ENCODE data around the gene HIC2.
A peak's percentile ranks its signal among the peaks of the same experiment; 100 is the strongest.
"Not testable (repeated sequence)": the region's sequence is repeated elsewhere in the genome, so short reads cannot be mapped to it uniquely, and the experiment has no call there.

Gene HIC2

DNA sequence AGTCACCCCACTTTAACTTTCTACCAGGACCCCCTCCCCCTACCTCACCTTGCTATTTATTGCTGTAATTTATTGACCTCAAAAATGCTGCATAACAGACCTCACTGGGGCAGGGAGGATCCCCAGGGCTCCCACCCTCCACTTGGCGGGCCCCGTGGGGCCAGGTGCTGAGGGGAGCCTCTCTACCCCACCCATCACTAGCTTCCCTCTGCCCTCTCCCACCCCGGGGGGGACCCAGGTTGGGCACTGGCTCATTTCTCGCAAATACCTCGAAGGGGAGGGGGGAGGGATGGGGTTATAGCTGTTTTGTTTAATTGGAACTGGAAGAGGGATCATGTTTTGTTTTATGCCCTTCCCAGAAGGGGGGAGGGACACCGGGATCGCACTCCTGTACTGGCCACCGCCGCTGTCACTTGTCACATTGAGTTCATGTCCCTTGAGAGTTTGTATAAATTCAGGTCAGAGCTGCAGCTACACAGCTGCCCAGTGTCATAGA lies 33.7 kb downstream of the HIC2 start:
- DNase-seq = no peak

DNA sequence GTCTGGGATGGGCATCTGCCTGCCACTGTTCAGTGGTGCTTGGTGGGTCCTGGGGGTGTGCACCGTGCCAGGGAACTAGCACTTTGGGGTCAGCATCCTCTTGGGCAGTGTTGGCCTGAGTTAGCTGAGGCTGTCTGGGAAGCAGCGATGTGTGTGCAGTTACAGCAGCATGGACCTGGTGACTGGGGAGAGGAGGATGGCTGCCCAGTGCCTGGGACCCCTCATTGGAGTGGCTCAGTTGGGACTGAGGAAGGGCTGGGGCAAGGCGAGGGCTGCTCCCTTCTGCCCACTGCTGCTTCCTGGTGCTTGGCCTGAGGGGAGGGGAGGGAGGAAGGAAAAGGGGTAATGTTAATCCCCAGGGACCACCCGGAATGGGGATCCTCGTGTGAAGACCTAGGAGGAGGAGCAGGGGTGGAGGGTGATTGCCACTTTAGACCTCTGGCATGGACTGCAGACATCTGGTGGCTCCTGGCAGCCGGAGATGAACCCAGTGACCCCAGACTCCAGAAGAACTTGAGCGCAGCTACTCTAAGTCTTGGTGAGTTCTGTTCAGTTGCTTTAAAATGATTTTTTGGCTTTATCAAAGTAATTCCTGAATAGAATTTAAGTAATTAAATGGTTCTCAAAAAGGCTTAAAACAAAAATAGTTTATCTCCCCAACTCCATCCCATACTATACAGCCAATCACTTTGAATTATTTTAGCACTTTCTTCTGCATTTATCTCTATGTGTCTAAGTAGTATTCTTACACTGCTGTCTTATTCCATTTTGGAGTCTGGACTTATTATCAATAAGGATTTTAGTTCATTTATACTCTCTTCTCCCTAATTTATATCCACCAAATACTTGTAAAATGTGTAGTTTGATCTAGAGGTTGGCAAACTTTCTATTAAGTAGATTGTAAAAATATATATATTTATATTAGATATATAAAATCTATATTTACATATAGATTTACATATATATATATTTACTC lies 34.7 kb downstream of the HIC2 start:
- DNase-seq = no peak

DNA sequence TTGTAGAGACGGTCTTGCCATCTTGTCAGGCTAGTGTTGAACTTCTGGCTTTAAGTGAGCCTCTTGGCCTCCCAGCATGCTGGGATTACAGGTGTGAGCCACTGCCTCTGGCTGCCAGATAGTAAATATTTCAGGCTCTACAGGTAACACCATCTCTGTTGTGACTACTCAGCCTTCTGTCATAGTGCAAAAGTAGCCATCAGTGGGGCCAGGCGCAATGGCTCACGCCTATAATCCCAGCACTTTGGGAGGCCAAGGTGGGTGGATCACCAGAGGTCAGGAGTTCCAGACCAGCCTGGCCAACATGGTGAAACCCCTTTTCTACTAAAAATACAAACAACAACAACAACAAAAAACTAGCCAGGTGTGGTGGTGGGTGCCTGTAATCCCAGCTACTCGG lies 35.5 kb downstream of the HIC2 start:
- not testable (repeated sequence) for DNase-seq

DNA sequence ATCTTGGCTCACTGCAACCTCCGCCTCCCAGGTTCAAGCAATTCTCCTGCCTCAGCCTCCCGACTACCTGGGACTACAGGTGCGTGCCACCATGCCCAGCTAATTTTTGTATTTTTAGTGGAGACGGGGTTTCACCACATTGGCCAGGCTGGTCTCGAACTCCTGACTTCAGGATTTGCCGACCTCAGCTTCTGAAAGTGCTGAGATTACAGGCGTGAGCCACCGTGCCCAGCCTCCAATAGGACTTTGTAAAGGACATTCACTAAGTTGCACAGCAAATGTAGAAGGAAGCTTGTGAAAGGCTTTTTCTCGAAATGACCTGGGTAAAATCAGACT lies 37.8 kb downstream of the HIC2 start:
- DNase-seq = not testable (repeated sequence)

DNA sequence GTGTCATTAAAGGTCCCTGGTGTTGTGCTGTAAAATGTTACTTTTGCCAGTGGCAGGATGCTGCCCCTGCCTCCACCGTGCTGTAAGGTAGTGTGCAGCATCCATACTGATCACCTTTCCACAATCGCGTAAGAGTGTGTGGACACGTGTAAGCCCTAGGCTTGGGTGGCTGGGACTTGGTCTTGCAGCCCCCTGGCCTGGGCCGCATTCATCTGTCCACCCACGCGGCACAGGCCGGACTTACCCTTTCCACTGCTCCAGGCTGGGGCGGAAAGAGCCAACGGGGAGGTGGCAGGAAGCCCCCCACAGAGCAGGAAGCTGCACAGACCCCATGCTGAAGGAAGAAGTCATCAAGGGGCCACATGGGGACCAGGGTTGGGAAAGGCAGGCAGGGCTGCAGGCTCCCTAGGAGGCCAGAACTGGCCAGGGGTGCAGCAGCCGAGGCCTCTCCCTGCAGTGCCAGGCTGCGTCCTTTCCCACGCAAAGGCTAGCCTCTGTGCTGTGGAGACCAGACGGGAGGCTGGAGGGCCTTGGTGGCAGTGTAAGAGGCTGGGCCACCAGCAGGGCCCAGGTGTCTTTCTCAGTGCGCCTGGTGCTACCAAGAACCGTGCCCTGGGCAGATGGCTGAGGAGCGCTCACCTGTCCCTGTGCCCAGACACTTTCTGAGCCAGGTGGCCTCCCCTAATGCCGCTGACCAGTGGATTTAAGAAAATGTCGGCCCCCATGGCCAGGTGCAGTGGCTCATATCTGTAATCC lies 38.3 kb downstream of the HIC2 start:
- no peak for DNase-seq

DNA sequence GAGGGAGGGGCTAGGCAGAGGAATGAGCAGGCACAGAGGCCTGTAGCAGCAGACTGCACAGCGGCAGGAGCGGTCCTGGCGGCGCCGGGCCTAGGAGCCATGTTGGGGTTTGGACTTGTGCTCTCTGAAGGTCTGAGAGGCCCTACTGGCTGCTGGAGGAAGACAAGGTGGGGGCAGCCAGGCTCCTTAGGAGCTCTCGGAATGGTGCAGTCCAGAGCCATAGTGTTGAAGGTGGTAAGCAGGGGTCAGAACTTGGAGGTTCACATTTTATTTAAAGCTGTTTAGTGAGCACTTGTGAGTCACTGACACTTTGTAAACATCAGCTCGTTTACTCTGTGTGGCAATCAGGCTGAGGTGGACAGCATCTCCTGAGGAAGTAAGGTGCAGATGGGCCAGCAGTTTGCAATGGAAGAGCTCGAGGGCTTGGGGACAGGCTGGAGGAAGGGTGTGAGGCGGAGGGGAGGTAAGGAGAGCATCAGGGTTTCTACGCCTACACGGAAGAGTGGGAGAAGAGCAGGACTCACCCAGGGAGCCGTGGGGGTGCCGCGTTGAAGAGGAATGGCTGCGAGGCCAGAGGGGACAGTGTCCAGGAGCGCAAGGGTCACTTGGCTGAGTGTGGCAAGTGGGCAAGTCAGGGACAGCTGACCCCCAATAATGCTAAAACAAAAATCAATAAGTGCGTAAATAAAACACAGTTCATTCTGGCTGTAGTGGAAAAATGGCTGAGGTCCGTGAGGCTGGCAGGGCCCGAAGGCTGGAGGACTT lies 40.0 kb downstream of the HIC2 start:
- no peak for DNase-seq

DNA sequence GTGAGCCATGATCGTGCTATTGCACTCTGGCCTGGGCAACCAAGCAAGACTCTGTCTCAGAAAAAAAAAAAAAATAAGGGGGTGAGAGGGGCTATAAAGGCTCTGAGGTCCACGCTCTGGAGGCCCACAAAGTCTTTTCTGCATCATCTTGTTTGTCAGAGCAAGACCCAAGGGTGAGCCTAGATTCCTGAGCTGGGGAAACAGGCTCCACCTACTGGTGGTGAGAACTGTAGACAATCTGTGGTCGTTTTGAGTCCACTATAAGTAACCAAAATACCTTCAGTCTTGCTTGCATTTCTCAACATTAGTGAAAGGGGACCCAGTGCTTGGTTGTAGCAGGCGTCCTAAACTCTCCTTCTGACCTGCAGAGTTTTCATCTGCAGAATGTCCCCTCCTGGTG lies 45.5 kb downstream of the HIC2 start:
- not testable (repeated sequence) for DNase-seq

DNA sequence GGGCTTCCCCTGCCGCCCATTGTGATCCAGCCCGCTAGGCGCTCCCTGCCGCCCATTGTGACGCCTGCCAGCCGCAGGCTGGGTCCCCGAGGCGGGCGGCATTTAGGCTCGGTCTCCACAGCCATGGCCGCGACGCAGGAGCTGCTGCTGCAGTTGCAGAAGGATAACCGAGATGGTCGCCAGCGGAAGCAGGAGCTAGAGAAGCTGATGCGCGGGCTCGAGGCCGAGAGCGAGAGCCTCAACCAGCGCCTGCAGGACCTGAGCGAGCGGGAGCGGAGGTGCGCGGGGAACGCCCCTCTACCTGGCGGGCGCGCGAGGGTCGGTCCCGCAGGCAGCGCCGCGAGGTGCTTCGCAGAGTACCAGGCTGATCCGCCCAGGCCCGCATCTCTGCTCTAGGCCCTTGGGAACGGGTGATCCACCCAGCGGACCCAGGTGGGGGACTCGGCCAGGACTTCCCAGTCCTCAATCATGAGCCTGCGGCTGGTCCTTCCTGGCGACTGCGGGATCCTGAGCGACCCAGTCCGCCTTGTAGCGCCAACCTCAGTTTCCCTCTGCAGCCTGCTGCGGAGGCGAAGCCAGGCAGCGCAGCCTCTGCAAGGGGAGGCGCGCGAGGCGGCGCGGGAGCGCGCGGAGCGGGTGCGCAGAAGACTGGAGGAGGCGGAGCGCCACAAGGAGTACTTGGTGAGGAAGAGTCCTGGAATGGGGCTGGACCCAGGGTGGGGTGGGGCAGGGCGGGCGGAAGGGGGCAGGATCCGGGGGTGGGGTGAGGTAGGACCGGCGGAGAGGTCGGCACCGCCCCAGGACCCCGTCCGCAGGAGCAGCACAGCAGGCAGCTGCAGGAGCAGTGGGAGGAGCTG lies 50.4 kb downstream of the HIC2 start, which contains the start of gene TMEM191C:
TMEM191C (plus strand) TSS at position 51 of the 857 bp plus-strand sequence; CDS start at position 124, 73 bp downstream.
- DNase-seq = not testable (repeated sequence)

DNA sequence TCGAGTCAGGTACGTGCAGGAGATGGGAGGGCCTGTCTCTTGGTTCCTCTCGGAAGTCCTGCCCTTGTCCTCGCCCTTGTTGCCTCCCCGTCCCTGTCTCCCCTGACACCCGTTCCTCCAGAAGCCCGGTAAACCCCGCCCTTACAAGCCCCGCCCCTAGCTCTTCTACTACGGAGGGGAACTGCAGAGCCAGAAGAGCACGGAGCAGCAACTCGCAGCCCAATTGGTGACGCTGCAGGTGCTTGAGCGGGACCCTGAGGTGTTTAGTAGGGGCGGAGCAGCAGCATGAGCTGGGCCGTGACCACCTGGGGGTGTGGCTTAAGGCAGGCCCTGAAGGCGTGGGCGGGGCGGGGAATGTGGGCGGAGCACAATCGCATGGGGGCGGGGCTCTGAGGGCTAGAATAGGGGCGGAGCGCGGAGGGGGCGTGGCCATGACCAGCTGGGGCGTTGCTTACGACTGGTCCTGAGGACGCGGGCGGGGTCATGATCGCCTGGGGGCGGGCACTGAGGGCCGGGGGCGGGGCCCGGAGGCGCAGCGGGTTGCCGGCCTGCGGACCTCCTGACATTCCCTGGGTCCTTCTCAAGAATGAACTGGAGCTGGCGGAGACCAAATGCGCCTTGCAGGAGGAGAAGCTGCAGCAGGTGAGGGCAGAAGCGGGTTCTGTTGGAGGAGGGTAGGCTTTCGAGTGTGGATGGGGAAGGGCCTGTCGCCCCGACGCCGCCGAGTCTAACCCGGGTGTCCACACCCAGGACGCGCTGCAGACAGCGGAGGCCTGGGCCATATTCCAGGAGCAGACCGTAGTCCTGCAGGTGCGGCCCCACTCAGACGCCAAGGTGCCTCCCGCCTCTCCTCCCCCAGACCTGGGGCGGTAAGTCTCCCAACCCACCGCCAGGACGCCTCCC lies 51.3 kb downstream of the HIC2 start:
- peak; percentile 85 for DNase-seq

DNA sequence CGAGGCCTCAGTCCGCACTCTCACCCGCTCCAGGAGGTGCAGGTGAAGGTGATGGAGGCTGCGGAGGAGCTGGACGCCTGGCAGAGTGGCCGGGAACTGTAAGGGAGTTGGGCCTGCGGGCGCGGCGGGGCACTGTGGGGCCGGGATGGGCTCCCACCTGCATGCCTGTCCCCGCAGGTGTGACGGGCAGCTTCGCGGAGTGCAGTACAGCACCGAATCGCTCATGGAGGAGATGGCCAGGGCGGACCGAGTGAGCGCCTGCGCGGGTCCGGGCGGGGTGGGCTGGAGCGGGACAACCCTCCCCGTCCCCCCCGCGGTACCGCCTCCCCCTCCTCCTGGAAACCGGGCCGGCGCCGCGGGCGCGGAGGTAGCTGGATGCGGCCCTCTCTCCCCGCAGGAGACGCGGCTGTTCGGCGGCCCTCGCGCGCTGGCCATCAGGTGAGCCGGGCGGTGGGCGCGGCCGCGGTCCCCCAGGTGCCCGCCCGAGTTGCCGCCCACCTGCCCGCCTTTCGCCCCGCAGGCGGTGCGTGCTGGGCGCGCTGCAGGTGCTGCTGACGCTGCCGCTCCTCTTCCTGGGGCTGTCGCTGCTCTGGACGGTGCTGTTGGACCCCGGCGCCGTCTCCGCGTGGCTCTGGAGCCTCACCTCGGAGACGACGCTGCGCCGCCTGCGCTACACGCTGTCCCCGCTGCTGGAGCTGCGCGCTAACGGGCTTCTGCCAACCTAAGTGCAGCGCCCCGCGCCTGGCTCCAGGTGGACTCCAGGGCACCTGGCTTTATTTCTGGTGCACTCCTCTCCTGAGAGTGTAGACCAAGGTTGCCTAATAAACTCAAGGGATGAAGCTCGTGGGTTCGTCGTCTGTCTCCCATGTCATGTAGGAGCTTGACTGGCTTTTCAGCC lies 52.2 kb downstream of the HIC2 start:
- DNase-seq = not testable (repeated sequence)

DNA sequence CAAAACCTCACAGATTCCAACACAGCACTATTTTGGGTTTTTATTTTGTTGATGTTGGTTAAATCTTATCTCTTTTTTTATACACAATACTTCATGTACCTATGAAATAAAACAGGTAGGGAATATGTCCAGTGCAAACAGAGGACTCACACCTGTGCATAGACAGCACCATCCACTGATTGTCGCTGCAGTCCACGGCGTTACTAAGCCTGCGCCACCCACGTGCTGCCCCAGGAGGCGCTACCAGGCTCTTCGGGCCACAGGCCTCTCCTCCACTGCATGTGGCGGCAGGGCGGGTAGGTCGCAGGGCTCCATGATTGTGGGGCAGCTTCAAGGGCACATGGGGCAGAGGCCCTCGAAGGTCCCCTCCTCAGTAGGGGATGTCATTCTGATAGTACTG lies 55.8 kb downstream of the HIC2 start:
- not testable (repeated sequence) for DNase-seq

DNA sequence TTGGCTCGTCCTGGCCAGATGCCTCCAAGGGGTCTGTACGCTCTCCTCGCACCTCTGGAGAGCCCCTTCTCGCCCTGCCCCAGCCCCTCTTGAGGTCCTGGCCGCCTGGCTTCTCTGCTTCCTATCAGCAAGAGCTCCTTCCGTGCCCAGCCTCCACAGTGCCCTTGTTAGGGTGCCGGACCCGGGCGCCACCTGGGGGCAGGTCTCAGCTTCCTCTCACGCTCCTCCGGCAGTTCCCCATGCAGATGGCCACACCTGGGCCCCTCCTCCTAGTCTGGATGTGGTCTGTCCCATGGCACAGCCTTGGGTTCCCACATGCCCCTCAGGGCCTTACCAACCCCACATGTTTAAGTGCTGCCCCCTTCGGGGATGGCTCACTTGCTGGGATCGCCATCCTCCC lies 56.5 kb downstream of the HIC2 start:
- not testable (repeated sequence) for DNase-seq

DNA sequence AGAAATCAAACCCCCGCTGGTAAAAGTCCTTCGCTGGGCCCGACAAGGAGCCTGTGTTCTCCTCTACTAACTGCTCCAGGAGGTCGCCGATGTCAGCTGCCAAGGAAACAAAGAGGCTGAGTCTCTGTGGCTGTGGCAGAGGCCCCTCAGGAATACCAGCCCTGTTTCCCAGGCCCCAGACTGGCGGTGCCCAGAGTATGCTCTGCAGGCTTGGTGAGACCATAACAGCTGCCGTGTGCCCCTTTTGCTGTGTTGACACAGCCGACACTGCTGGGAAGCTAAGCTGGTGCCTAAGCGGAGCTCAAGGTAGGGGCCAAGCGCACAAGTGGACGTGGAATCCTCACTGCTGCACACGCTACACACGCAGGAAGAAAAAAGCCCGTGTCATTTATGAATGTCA lies 66.9 kb downstream of the HIC2 start:
- DNase-seq = not testable (repeated sequence)

DNA sequence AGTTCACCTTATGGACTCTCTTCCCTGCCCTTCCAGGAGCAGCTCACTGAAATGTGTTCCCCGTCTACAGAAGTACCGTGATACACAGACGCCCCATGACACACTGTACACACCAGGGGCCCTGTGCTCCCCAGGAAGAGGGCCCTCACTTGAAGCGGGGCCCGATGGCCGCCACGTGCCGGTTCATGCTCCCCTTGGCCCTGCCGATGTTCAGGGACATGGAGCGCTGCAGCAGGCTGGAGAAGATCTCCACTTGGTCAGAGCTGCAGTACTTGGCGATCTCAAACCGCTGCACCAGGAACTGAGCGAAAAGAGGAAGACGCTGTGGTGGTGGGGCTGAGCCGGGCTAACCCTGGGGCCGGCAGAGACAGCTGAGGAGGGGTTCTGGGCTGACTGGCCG lies 70.6 kb downstream of the HIC2 start:
- DNase-seq = not testable (repeated sequence)

DNA sequence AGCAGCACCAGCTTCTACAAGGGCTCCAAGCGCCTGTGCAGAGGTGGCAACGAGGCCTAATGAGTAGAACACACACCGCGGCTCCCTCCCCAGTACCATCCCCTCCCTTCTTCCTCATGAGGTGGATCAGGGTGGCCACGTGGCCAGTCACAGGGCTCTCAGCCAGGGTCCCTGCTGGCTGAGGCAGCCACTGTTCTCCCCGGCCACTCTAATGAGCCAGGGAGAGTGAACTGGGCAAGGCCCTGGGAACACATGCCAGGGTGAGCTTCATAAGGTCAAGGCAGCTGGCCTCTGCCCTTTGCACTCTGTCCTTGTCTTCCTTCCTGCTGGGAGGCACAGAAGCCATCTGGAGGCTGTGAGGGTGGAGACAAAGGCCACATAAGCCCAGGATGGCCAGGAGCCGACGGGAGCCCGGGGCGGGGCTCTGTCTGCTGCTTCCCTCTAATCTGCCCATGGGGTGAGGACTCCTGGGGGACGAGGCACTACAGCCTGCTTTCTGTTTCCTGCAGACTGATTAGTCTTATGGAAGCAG lies 72.0 kb downstream of the HIC2 start:
- not testable (repeated sequence) for DNase-seq

DNA sequence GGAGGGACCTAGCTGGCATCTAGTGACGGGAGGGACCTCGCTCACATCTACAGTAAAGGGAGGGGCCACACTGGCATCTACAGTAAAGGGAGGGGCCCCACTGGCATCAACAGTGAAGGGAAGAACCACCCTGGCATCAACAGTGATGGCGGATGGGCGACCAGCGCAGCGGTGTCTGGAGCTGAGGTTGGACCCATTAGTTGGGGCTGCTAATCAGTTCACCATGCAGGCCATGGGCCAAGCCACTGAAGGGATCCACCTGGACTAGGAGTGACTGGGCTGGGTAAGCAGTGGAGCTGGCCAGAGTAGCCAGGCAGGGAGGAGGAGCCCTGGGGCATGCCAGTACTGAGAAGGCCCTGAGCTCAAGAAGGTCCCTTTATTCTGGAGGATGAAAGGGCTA lies 73.4 kb downstream of the HIC2 start:
- DNase-seq = not testable (repeated sequence)

DNA sequence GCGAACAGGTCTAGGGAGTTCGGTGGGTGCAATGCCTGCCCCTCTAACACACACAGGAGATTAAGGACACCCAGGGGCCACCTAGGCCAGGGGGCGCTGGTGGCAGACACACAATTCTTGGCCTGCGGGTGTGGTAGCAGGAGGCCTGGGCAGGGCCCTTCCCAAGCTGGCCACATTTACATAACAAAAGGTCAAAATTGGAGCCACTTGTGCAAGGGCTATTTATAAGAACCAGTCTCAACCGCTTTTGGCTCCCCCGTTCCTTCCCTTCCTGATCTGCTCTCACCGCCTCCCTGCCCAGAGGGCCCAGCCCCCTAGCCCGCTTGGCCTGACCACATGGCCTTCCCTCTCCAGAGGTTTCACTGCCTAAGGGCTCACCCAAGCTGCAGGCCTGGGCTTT lies 75.1 kb downstream of the HIC2 start:
- DNase-seq = not testable (repeated sequence)

DNA sequence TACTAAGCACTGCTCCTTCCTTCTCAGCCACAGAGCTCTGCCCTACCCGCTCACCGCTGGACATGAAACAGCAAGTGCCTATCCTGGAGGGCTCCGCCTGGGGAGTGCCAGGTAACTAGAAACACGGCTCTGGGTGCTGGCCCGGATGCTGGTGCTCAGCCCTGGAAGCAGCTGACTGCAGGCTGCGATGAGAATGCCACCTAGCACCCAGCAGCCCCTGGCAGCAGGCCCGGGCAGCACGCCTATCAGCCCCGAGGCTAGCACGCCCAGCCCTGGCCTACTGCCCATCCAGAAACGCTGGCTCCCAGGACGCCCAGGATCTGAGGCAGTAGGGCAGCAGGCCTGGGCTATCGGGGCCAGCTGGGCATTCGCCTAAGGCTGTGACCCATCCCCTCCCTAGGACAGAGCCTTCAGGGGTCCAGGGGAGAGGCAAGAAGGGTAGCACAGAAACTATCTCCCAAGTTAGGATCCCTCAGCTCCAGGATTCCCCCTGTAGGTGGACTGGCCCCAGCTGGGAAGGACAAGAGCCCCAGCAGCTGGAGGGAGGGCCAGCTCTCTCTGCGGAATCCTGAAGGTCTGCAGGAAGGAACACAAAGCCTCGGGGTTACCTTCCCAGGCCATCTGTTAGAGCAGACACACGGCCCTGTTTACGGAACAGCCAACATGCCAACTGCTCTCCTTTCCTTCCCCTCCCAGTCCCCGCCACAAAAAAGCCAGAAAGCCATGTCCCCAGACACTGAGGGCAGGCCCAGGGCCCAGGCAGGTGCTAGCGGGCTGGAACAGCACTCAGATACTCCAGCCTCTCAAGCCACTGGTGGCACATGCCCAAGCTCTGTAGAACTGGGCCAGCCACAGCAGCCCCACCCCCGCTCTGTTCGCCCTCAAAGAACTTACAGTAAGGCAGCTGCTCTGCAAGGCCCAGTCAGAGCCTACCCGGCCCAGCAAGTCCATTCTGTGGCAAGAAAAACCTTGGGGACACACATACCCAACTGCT lies 76.9 kb downstream of the HIC2 start:
- not testable (repeated sequence) for DNase-seq

Data from effector CD4-positive, alpha-beta T cell (primary cell).